Subcutaneous abdominal adipose tissue (tissue), 5 donors: ENCODE results near the gene EHD1.

Experiments used
- H3K27ac ChIP-seq: one replicate; pipeline ENCODE4 v1.7.0; 2013; ENCODE audit warnings: low read depth, mild to moderate bottlenecking, inconsistent platforms, low read length, moderate library complexity
- H3K27me3 ChIP-seq, 5 donors: one replicate each; pipeline ENCODE4 v1.7.0; 2013; ENCODE audit warnings: low read length in 5 of 5, inconsistent platforms in 1 of 5; ENCODE audit not compliant: control insufficient read depth in 5 of 5, insufficient read depth in 4 of 5
- H3K36me3 ChIP-seq, 5 donors: one replicate each; pipeline ENCODE4 v1.7.0; 2013; ENCODE audit warnings: low read length in 5 of 5; ENCODE audit not compliant: control insufficient read depth in 5 of 5, insufficient read depth in 5 of 5
- H3K4me1 ChIP-seq, 5 donors: one replicate each; pipeline ENCODE4 v1.7.0; 2013; ENCODE audit warnings: low read length in 5 of 5, mild to moderate bottlenecking in 3 of 5, moderate library complexity in 1 of 5; ENCODE audit not compliant: control insufficient read depth in 5 of 5, insufficient read depth in 5 of 5
- H3K4me3 ChIP-seq, 5 donors: one replicate each; pipeline ENCODE4 v1.7.0; 2013; ENCODE audit warnings: low read length in 5 of 5, low read depth in 1 of 5
- H3K9ac ChIP-seq, 5 donors: one replicate each; pipeline ENCODE4 v1.7.0; 2013; ENCODE audit warnings: low read length in 5 of 5, mild to moderate bottlenecking in 4 of 5, moderate library complexity in 3 of 5
- H3K9me3 ChIP-seq, 5 donors: one replicate each; pipeline ENCODE4 v1.7.0; 2013; ENCODE audit warnings: low read length in 5 of 5; ENCODE audit not compliant: control insufficient read depth in 5 of 5
- donor health status: healthy.
- donor health status: healthy.
- donor health status: healthy.
- donor health status: healthy.
- donor health status: healthy.

The EHD1 gene

DNA sequence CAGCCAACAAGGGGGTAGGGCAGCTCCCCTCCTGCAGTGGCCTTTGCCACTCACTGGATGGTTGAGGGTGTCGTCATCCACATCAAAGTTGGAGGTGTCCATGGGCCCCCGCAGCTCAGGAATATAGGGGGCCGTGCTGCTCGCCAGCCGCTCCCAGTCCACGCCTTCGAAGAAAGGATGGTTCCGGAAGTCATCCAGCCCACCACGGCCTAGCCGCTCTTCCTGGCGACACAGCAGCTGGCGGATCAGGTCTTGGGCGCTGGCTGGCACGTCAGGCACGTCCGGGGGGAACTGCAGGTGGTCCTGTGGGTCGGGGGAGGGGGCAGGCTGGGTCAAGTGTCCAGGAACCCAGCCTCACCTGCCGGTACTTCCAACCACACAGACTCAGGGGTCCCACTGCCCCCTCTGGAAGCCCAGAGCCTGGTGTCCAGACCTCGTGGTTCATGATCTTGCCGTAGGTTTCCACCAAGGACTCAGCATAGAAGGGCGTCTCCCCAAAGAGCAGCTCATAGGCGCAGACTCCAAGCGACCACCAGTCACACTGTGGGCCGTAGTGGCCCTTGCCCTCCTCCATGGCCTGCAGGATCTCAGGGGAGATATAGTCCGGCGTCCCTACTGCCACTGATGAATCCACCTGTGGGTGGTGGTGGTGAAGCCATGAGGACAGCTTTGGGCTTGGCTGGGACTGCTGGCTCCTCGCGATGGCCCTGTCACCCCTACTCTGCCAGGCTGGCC, 39.7 kb downstream of the EHD1 start:
- no peaks in the 10 kb centered on the region for H3K9me3 ChIP-seq
- no peak overlapping the region for H3K9ac ChIP-seq
- no peaks in the 10 kb centered on the region for H3K27me3 ChIP-seq
- H3K27ac ChIP-seq = no peak overlapping the region
- H3K4me1 ChIP-seq = no peaks in the 10 kb centered on the region
- H3K36me3 ChIP-seq = no peaks in the 10 kb centered on the region
- H3K4me3 ChIP-seq = no peak overlapping the region

DNA sequence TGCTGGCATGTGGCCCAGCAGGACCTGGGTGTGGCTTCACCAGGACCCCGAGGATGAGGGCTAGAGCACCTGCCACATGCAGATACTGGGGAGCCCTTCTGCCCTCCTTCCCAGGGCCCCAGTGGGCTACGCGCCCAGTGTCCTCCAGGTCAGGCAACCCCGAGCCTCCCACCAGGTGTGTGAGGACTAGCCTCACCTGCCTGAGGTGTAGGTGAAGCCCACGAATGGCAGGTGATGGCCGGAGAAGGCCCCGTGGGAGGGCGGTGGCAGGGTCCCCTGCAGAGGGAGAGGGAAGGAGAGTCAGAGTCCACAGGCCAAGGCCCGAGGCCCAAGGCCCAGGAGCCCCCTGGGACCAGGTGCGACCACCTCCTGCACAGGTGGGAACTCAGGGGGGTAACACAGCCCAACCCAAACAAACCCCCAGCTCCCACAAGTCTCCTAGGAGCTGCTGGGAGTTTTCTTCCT, 40.5 kb downstream of the EHD1 start:
- Histone ChIP-seq H3K4me3 (no peak overlapping the region), H3K9me3 (no peaks in the 10 kb centered on the region), H3K27ac (no peak overlapping the region), H3K27me3 (no peaks in the 10 kb centered on the region), H3K9ac (no peak overlapping the region), H3K4me1 (no peaks in the 10 kb centered on the region), H3K36me3 (no peaks in the 10 kb centered on the region)

DNA sequence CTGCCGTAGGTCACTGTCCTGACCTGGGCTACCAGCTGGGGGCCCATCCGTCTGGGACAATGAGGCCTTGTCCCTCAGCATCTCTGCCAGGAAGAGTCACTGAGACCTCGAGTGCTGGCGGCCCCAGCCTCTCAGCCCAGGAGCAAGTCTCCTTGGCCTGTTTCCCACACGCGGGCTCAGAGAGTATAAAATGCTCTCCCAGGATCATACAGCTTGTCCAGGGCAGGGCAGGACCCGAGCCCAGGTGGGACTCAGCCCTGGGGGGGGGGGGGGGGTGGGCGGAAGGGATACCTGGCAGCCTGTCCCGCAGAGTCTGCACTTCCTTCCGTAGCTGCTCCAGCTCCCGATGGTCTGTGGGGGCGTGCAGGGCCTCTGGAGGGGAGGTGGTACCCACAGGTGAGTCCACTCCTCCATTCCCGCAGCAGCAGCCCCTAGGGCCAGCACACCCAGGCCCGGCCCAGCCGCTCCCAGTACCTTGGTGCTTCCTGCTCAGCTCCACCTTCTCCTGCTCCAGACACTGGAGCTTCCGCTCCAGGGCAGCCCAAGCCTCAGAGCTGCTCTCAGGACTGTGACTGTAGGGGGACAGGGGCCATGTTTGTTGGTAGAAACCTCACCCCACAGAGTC, 41.9 kb downstream of the EHD1 start:
- Histone ChIP-seq H3K9me3 (no peaks in the 10 kb centered on the region), H3K27me3 (no peaks in the 10 kb centered on the region), H3K4me3 (no peak overlapping the region), H3K36me3 (no peaks in the 10 kb centered on the region), H3K27ac (no peak overlapping the region), H3K9ac (no peak overlapping the region), H3K4me1 (no peaks in the 10 kb centered on the region)

DNA sequence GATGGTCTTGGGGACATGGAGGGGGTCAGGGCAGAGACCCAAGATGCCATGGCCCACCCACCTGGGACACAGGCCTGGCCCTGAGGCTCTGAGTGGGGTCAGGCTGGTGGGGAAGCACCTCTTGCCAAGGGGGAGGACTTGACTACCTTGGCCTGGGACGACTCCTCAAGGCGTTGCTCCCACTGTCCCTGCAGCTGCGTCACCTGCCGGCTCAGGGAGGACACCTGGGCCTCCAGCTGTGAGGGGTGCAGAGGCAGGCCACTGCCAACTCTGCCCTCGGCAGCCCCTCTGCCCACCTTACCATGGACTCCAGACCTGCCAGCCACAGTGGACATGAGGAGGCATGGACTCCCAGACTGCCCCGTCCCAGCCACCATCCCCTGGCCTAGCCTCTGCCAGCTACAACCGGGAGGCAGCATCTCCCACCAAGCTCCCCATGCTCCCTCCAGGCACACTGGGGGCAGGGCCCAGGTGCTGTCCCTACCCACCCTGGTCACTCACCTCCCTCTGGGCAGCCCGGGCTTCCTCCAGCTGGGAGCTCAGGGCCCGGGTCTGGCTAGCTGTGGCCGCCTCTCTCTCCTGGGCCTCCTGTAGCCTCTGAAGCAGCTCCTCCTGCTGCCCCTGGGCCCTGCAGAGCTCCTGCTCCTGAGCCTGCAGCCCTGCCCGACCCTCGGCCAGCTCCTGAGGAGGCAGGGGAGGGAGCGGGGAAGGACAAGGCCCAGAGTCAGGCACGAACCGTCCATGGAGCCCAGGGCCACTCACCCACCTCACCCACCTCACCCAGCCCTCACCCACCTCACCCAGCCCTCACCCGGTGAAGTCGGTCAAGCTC, 42.6 kb downstream of the EHD1 start:
- no peaks in the 10 kb centered on the region for H3K4me1 ChIP-seq
- H3K4me3 ChIP-seq = no peak overlapping the region
- H3K27ac ChIP-seq = no peak overlapping the region
- no peak overlapping the region for H3K9ac ChIP-seq
- no peaks in the 10 kb centered on the region for H3K27me3 ChIP-seq
- no peaks in the 10 kb centered on the region for H3K9me3 ChIP-seq
- no peaks in the 10 kb centered on the region for H3K36me3 ChIP-seq

DNA sequence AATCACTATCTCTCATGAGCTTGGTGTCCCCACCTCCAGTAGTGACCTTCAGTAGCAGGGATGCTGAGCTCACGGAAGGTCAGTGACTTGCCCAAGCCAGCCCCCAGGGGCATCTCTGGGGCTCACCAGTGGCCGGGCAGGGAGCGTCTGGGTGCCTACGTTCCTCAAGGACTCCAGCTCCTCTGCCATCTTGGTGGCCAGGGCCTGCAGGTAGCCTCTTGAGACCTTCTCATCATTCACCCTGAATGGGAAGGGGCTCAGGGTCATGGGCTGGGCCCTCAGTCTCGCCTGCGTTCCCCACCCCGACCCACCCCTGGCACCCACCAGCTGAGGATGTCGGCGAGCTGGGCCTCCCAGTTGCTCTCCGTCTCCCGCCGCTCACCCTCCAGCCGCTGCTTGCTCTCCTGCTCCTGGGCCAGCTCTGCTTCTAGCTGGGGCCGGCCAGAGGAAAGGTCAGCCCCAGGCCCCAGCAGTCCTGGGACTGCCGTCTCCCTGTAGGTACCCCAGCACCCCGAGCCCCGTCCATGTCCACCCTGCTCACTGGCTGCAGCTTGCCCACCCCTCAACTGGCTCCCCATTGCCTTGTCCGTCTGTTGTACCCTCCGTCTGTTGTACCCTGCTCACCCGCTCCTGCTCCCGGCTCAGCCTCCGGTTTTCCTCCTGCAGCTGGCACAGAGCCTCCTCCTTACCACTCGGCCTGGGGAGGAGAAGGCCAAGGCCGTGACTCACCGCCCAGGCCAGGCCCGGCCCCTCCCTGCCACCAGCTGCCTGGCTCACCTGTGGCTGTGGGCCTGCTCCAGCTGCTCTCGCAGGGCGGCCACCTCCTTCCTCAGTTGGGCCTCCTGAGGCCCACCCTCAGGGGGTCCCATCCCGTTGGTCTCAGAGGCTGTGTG, 43.5 kb downstream of the EHD1 start:
- Histone ChIP-seq H3K9me3 (no peaks in the 10 kb centered on the region), H3K9ac (no peak overlapping the region), H3K4me1 (no peaks in the 10 kb centered on the region), H3K4me3 (no peak overlapping the region), H3K27me3 (no peaks in the 10 kb centered on the region), H3K36me3 (no peaks in the 10 kb centered on the region), H3K27ac (no peak overlapping the region)

DNA sequence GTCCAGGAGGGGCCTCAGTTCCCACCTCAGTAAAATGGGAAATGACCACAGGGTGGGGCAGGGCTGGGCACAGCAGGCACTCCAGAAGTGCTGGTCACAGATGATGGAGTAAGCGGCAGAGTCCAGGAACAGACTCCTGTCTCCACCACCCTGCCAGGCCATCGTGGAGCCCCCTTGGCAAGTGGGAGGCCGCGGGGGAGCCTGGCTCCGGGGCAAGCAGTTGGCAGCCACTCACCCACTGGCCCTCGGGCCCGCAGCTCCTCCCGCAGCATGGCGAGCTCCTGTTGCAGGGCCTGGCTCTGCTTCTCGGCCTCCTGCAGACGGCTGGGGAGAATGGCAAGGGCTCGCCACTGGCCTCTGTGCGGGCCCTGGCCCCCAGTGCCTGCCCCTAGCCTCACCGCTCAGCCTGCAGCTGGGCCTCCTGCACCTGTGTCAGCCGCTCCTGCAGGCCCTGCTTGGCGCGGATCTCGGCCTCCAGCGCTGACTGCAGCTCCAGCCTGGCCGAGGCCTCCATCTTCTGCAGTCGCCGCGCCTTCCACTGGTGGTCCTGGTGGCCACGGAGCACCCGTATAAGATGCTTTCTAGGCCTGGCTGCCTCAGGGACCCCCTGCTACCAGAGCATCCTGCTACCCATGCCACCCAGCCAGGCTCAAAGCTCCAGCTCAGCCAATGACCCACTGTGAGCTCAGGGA, 44.2 kb downstream of the EHD1 start:
- H3K4me3 ChIP-seq = no peak overlapping the region
- H3K4me1 ChIP-seq = no peaks in the 10 kb centered on the region
- no peak overlapping the region for H3K9ac ChIP-seq
- no peaks in the 10 kb centered on the region for H3K36me3 ChIP-seq
- H3K27ac ChIP-seq = no peak overlapping the region
- H3K9me3 ChIP-seq = no peaks in the 10 kb centered on the region
- H3K27me3 ChIP-seq = no peaks in the 10 kb centered on the region

DNA sequence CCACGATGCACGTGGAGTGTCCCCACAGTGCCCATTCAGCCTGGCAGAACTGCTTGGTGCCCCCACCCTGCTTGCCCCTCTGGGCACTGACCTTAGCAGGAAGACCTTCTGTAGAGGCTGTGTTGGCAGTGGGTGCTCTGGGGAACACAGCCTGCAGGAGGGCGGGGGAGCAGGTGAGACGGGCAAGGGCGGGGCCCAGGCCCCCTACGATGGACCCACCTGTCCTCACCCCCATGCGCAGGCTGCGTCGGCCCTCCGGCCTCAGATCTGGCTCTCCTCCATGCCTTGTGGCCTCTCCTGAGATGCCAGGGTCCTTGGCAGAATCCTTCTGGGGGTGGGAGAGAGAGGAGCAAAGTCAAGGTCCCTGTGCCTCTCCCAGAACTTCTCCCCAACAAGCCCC, 44.9 kb downstream of the EHD1 start:
- H3K36me3 ChIP-seq = no peaks in the 10 kb centered on the region
- H3K27me3 ChIP-seq = no peaks in the 10 kb centered on the region
- no peak overlapping the region for H3K4me3 ChIP-seq
- H3K4me1 ChIP-seq = no peaks in the 10 kb centered on the region
- H3K9ac ChIP-seq = no peak overlapping the region
- H3K9me3 ChIP-seq = no peaks in the 10 kb centered on the region
- H3K27ac ChIP-seq = no peak overlapping the region

DNA sequence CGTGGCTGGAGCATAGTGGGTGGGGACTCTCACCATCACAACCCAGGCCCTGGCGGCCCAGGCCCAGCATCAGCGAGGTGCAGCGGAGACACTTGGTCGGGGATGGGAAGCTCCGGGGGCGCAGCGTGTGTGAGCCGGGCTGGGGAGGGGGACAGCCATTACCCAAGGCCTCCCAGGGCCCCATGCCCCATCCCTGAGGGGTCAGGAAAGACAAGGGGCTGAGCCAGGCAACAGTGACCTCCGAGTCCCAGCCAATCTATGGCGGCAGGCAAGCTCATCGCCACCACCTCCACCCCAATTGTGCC, 45.3 kb downstream of the EHD1 start:
- Histone ChIP-seq H3K9ac (no peak overlapping the region), H3K4me1 (no peaks in the 10 kb centered on the region), H3K27me3 (no peaks in the 10 kb centered on the region), H3K4me3 (no peak overlapping the region), H3K9me3 (no peaks in the 10 kb centered on the region), H3K27ac (no peak overlapping the region), H3K36me3 (no peaks in the 10 kb centered on the region)

DNA sequence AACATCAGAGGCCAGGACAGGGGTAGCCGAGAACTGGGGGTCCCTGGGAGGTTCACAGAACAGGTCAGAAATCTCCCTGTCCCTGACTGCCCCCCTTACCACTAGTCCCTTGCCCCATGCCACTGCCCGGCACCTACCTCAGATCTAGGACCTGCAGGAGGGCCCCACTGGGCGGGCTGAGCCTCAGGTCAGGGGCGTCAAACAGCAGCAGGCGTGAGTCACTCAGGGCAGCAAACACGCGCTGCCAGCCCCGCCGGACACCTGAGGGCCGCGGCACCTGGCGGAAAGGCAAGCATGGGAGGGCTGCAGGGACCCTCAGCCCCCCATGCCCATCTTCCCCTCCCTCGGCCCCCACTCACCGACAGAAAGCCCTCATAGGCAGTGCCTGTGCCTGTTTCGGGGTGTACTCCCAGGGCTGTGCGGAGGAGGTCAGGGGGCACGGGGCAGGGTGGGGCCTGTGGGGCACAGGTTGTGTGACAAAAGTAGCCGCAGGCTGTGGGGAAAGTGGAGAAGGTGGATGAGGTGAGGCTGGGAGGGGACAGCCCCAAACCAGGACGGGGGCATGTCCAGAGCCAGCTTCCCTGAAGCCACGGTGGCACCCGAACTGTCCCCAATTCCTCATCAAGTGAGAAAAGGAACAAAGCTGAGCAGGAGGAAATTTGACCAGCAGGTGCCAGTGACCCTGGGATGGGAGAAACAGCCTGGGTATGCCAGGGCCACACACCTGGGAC, 45.8 kb downstream of the EHD1 start:
- Histone ChIP-seq H3K36me3 (no peaks in the 10 kb centered on the region), H3K9ac (no peak overlapping the region), H3K27ac (no peak overlapping the region), H3K9me3 (no peaks in the 10 kb centered on the region), H3K4me3 (no peak overlapping the region), H3K4me1 (no peaks in the 10 kb centered on the region), H3K27me3 (no peaks in the 10 kb centered on the region)
